Aorta (tissue), 5 donors: Measurements from ENCODE around the gene CRYGN. TPM values are rescaled to one million over a fixed set of nuclear protein-coding genes. Genes with fewer than 3 reads are reported as not detected.

Source experiments
- ATAC-seq: fragments of 200-7000 bp; cut with Tn5 transposase; one replicate; pipeline ENCODE4 v1.9.1; 2022; ENCODE audit warnings: moderate library complexity; ENCODE audit not compliant: low FRiP score
- DNase-seq, 2 donors: peaks; one replicate each; pipeline ENCODE4 v3.0.0-alpha.2; 2020
- H3K27ac ChIP-seq, 2 donors: one replicate each; pipeline ENCODE4 v1.5.1; 2013; ENCODE audit warnings: low read length in 2 of 2, mild to moderate bottlenecking in 2 of 2, moderate library complexity in 2 of 2, control low read depth in 1 of 2, inconsistent platforms in 1 of 2, low read depth in 1 of 2
- H3K27me3 ChIP-seq, 2 donors: one replicate each; pipeline ENCODE4 v1.6.1; 2013; ENCODE audit warnings: control low read depth in 1 of 2, low read length in 1 of 2, mild to moderate bottlenecking in 1 of 2, moderate library complexity in 1 of 2; ENCODE audit not compliant: insufficient read depth in 2 of 2, control insufficient read depth in 1 of 2
- H3K36me3 ChIP-seq, 2 donors: one replicate each; pipeline ENCODE4 v1.6.1; 2013; ENCODE audit warnings: control low read depth in 1 of 2, low read length in 1 of 2, mild to moderate bottlenecking in 1 of 2; ENCODE audit not compliant: insufficient read depth in 2 of 2, control insufficient read depth in 1 of 2
- H3K4me1 ChIP-seq, 2 donors: one replicate each; pipeline ENCODE4 v1.6.1; 2013; ENCODE audit warnings: low read length in 2 of 2, control low read depth in 1 of 2, mild to moderate bottlenecking in 1 of 2, moderate library complexity in 1 of 2; ENCODE audit not compliant: insufficient read depth in 2 of 2, control insufficient read depth in 1 of 2
- H3K4me3 ChIP-seq, 2 donors: one replicate each; pipeline ENCODE4 v1.5.1; 2013; ENCODE audit warnings: low read length in 2 of 2, control low read depth in 1 of 2, mild to moderate bottlenecking in 1 of 2
- H3K9me3 ChIP-seq: one replicate; pipeline ENCODE4 v1.6.1; 2013; ENCODE audit warnings: mild to moderate bottlenecking, low read length; ENCODE audit not compliant: control insufficient read depth
- WGBS, 2 donors: extraction: QIAGEN DNeasy Blood & Tissue Kit; methylation state at CpG; one replicate each; pipeline ENCODE4 v1.1.7; 2013; 5-methylcytosine and 5-hydroxymethylcytosine counted together
- intact Hi-C, 2 donors: fragments of 100-400 bp; cut with DNase I; formaldehyde crosslinking; loops; one replicate each; pipeline versions ENCODE4 v1.14.2 to v1.15.0; 2022
- polyA plus RNA-seq, 2 donors: library from polyadenylated mRNA; stranded (reverse); fragments of 200-250 nt; gene quantifications; one replicate each; pipeline ENCODE4 v1.2.3, GENCODE V29; 2013
- total RNA-seq, 2 donors: library from RNA; stranded (reverse); fragmentation: NEBNext Ultra II Directional; extraction: Animal tissue kit (Norgen Biotek cat#: 25700); gene quantifications; one replicate each; pipeline ENCODE4 v1.2.1, GENCODE V29; 2021
- donor health status: healthy with polysubstance abuse.
- donor health status: Bipolar disorder and iron deficiency.
- donor health status: DM: no; HTN: no; CAD: no.
- donor health status: DM: no; HTN: no; CAD: no.
- donor health status: DM: yes; HTN: yes; CAD: no.

Gene CRYGN
- total and polyA plus RNA-seq, 4 donors, result 0.56 to 1.7 (median 1.1) TPM

GRCh38 chr7:151454932-151455530 lies 15.1 kb upstream of the CRYGN start:
- peak in 1 of 2 donors; percentile 34 for DNase-seq
- Histone ChIP-seq H3K9me3 (no peaks in the 10 kb centered on the region), H3K36me3 (no peaks in the 10 kb centered on the region), H3K27me3 (no peaks in the 10 kb centered on the region), H3K4me1 (no peaks in the 10 kb centered on the region), H3K4me3 (no peak overlapping the region), H3K27ac (no peak overlapping the region)
- no peak for ATAC-seq
- intact Hi-C loops, result loop anchor here in 1 of 2 donors (5.0 kb wide), 2 partner anchors 143 to 302 kb away; no protein-coding TSS in a partner anchor
- 94 to 95% methylated on average over 15 of the region's 15 CpGs for WGBS, 2 donors

GRCh38 chr7:151454305-151454704 lies 14.4 kb upstream of the CRYGN start:
- intact Hi-C loops, result loop anchor here in 1 of 2 donors (5.0 kb wide), 1 partner anchor 142 kb away; no protein-coding TSS in a partner anchor
- no peaks in the 10 kb centered on the region for H3K36me3 ChIP-seq
- no peaks in the 10 kb centered on the region for H3K4me1 ChIP-seq
- H3K27ac ChIP-seq, result no peak overlapping the region
- DNase-seq (no peak), ATAC-seq (no peak)
- H3K9me3 ChIP-seq, result no peaks in the 10 kb centered on the region
- H3K27me3 ChIP-seq, result no peaks in the 10 kb centered on the region
- H3K4me3 ChIP-seq, result no peak overlapping the region
- WGBS, 2 donors, result 94 to 95% methylated on average over 14 of the region's 14 CpGs

GRCh38 chr7:151453326-151453791 lies 13.4 kb upstream of the CRYGN start:
- Histone ChIP-seq H3K4me1 (no peaks in the 10 kb centered on the region), H3K9me3 (no peaks in the 10 kb centered on the region), H3K27ac (no peak overlapping the region), H3K27me3 (no peaks in the 10 kb centered on the region), H3K36me3 (no peaks in the 10 kb centered on the region), H3K4me3 (no peak overlapping the region)
- peak in 1 of 2 donors; percentile 67 for DNase-seq
- 85 to 87% methylated on average over 13 of the region's 13 CpGs for WGBS, 2 donors
- intact Hi-C loops, result loop anchor here in 1 of 2 donors (5.0 kb wide), 1 partner anchor 141 kb away; no protein-coding TSS in a partner anchor
- ATAC-seq, result no peak

- H3K9me3 ChIP-seq, result no peaks in the 10 kb centered on the region
- peak in 1 of 2 donors; percentile 57 for DNase-seq
- H3K4me3 ChIP-seq, result no peak overlapping the region
- H3K27ac ChIP-seq, result no peak overlapping the region
- 88 to 89% methylated on average over 14 to 15 of the region's 15 CpGs for WGBS, 2 donors
- no peaks in the 10 kb centered on the region for H3K4me1 ChIP-seq
- no peaks in the 10 kb centered on the region for H3K27me3 ChIP-seq
- intact Hi-C loops, result loop anchor here in 1 of 2 donors (5.0 kb wide), 1 partner anchor 141 kb away; no protein-coding TSS in a partner anchor
- H3K36me3 ChIP-seq, result no peaks in the 10 kb centered on the region
- ATAC-seq, result no peak
Measured at GRCh38 chr7:151452680-151453325, 12.9 kb upstream of the CRYGN start.

- no peaks in the 10 kb centered on the region for H3K27me3 ChIP-seq
- no peak overlapping the region for H3K27ac ChIP-seq
- H3K4me1 ChIP-seq, result no peaks in the 10 kb centered on the region
- ATAC-seq (no peak), DNase-seq (peak in 1 of 2 donors; percentile 55)
- 85 to 88% methylated on average over 21 to 23 of the region's 23 CpGs for WGBS, 2 donors
- no peaks in the 10 kb centered on the region for H3K36me3 ChIP-seq
- no peak overlapping the region for H3K4me3 ChIP-seq
- no peaks in the 10 kb centered on the region for H3K9me3 ChIP-seq
- intact Hi-C loops, result loop anchor here in 1 of 2 donors (5.0 kb wide), 1 partner anchor 140 kb away; no protein-coding TSS in a partner anchor
Measured at GRCh38 chr7:151451626-151452571, 12.0 kb upstream of the CRYGN start.

GRCh38 chr7:151451156-151451555 lies 11.2 kb upstream of the CRYGN start:
- 93 to 97% methylated on average over 5 of the region's 5 CpGs for WGBS, 2 donors
- Histone ChIP-seq H3K9me3 (no peaks in the 10 kb centered on the region), H3K36me3 (no peaks in the 10 kb centered on the region), H3K27me3 (no peaks in the 10 kb centered on the region), H3K4me3 (no peak overlapping the region), H3K4me1 (no peaks in the 10 kb centered on the region), H3K27ac (no peak overlapping the region)
- DNase-seq (no peak), ATAC-seq (no peak)
- intact Hi-C loops, result loop anchor here in 1 of 2 donors (5.0 kb wide), 1 partner anchor 139 kb away; no protein-coding TSS in a partner anchor

- Histone ChIP-seq H3K4me1 (no peaks in the 10 kb centered on the region), H3K27me3 (no peaks in the 10 kb centered on the region), H3K27ac (no peak overlapping the region), H3K36me3 (no peaks in the 10 kb centered on the region), H3K4me3 (no peak overlapping the region), H3K9me3 (no peaks in the 10 kb centered on the region)
- intact Hi-C loops, result loop anchor here (2.0 to 5.0 kb wide), 2 partner anchors 135 to 138 kb away; no protein-coding TSS in a partner anchor
- ATAC-seq (no peak), DNase-seq (no peak)
- 90 to 93% methylated on average over 9 of the region's 9 CpGs for WGBS, 2 donors
Measured at GRCh38 chr7:151449990-151450389, 10.0 kb upstream of the CRYGN start.
